Left ventricle myocardium inferior (tissue), 1 donor: Measurements from ENCODE around the gene SORCS3. TPM values are rescaled to one million over a fixed set of nuclear protein-coding genes. Genes with fewer than 3 reads are reported as not detected.

Experiments
- DNase-seq: peaks from one replicate; pipeline ENCODE4 v3.0.0-alpha.2; 2020
- H3K27ac ChIP-seq: fragments of 200-600 bp; replicated peaks from 2 replicates; pipeline ENCODE4 v1.8.0; 2021
- H3K27me3 ChIP-seq: fragments of 200-600 bp; 2 replicates; pipeline ENCODE4 v1.8.0; 2021; ENCODE audit warnings: low read depth
- H3K36me3 ChIP-seq: fragments of 200-600 bp; 2 replicates; pipeline ENCODE4 v1.8.0; 2021
- H3K4me1 ChIP-seq: fragments of 200-600 bp; 2 replicates; pipeline ENCODE4 v1.8.0; 2021
- H3K4me3 ChIP-seq: fragments of 200-600 bp; 2 replicates; pipeline ENCODE4 v1.8.0; 2021; ENCODE audit warnings: mild to moderate bottlenecking, moderate library complexity
- H3K9me3 ChIP-seq: fragments of 200-600 bp; replicated peaks from 2 replicates; pipeline ENCODE4 v1.8.0; 2021
- CTCF ChIP-seq: fragments of 200-600 bp; IDR thresholded peaks from 2 replicates; pipeline ENCODE4 v1.8.0; 2021; ENCODE audit warnings: antibody characterized with exemption, mild to moderate bottlenecking, borderline replicate concordance
- intact Hi-C: fragments of 100-400 bp; cut with micrococcal nuclease; formaldehyde crosslinking; loops from one replicate; pipeline ENCODE4 v1.11.0; 2022
- total RNA-seq: library from RNA; stranded (reverse); fragmentation: NEBNext Ultra II Directional; extraction: Animal tissue kit (Norgen Biotek cat#: 25700); gene quantifications from one replicate; pipeline ENCODE4 v1.2.1, GENCODE V29; 2021
- donor health status: DM: no; HTN: yes; CAD: no; lungs with severe emphysema.

The SORCS3 gene
- total RNA-seq, 1 donor from 2014 or later: 0.03 TPM

GRCh38 chr10:105207476-105207995, 566.4 kb downstream of the SORCS3 start:
- H3K9me3 ChIP-seq: no peaks in the 10 kb centered on the region
- intact Hi-C loops: no loop called here
- DNase-seq: no peak
- no peaks in the 10 kb centered on the region for H3K4me1 ChIP-seq
- H3K27me3 ChIP-seq: no peaks in the 10 kb centered on the region
- TF ChIP-seq CTCF: no peak
- H3K36me3 ChIP-seq: no peaks in the 10 kb centered on the region
- no peak overlapping the region for H3K4me3 ChIP-seq
- H3K27ac ChIP-seq: no peak overlapping the region

GRCh38 chr10:105210546-105210945, 569.5 kb downstream of the SORCS3 start:
- no peaks in the 10 kb centered on the region for H3K9me3 ChIP-seq
- DNase-seq: no peak
- intact Hi-C loops: no loop called here
- no peaks in the 10 kb centered on the region for H3K4me1 ChIP-seq
- no peak overlapping the region for H3K4me3 ChIP-seq
- H3K36me3 ChIP-seq: no peaks in the 10 kb centered on the region
- H3K27ac ChIP-seq: no peak overlapping the region
- no peak for TF ChIP-seq CTCF
- no peaks in the 10 kb centered on the region for H3K27me3 ChIP-seq

GRCh38 chr10:105237685-105238084, 596.6 kb downstream of the SORCS3 start:
- TF ChIP-seq CTCF: no peak
- Histone ChIP-seq H3K4me1 (no peaks in the 10 kb centered on the region), H3K27ac (no peak overlapping the region), H3K36me3 (no peaks in the 10 kb centered on the region), H3K4me3 (no peak overlapping the region), H3K9me3 (peaks cover 20% of the 10 kb centered on the region), H3K27me3 (no peaks in the 10 kb centered on the region)
- intact Hi-C loops: no loop called here
- no peak for DNase-seq

- H3K9me3 ChIP-seq: peaks cover 5% of the 10 kb centered on the region
- H3K4me1 ChIP-seq: no peaks in the 10 kb centered on the region
- TF ChIP-seq CTCF: no peak
- peak overlapping the region; percentile 65 for H3K27ac ChIP-seq
- H3K27me3 ChIP-seq: no peaks in the 10 kb centered on the region
- H3K36me3 ChIP-seq: no peaks in the 10 kb centered on the region
- H3K4me3 ChIP-seq: no peak overlapping the region
- intact Hi-C loops: no loop called here
- DNase-seq: peak; percentile 42
Measured at GRCh38 chr10:105239311-105240219, 598.5 kb downstream of the SORCS3 start.

- Histone ChIP-seq H3K27ac (no peak overlapping the region), H3K4me3 (no peak overlapping the region), H3K36me3 (no peaks in the 10 kb centered on the region), H3K4me1 (no peaks in the 10 kb centered on the region), H3K9me3 (no peaks in the 10 kb centered on the region), H3K27me3 (no peaks in the 10 kb centered on the region)
- TF ChIP-seq CTCF: no peak
- DNase-seq: no peak
- intact Hi-C loops: no loop called here
Measured at GRCh38 chr10:105241254-105241653, 600.2 kb downstream of the SORCS3 start.
